HEK293 (cell line): ENCODE results near the gene GATA2.

Experiments
- CTCF ChIP-seq: fragments of 450-650 bp; formaldehyde crosslinking; IDR thresholded peaks from 2 replicates; pipeline ENCODE4 v1.5.1; 2016; ENCODE audit warnings: missing biosample characterization, missing genetic modification characterization
- HOXA7 ChIP-seq: sonication (generic); formaldehyde crosslinking; IDR thresholded peaks from 2 replicates; pipeline ENCODE4 v1.8.1; 2022; ENCODE audit warnings: missing genetic modification reagents, borderline replicate concordance
- TCF7L2 ChIP-seq: IDR thresholded peaks from 2 replicates; pipeline ENCODE4 v1.6.1; 2011; ENCODE audit warnings: low read depth, mild to moderate bottlenecking, inconsistent platforms, low read length, moderate library complexity, borderline replicate concordance
- YY2 ChIP-seq: fragments of 450-650 bp; formaldehyde crosslinking; IDR thresholded peaks from 2 replicates; pipeline ENCODE4 v1.5.1; 2016; ENCODE audit warnings: missing biosample characterization, missing genetic modification characterization
- ZFP41 ChIP-seq: fragments of 450-650 bp; formaldehyde crosslinking; IDR thresholded peaks from 2 replicates; pipeline ENCODE4 v1.5.1; 2016; ENCODE audit warnings: missing biosample characterization, missing genetic modification characterization, borderline replicate concordance
- ZNF561 ChIP-seq: fragments of 450-650 bp; IDR thresholded peaks from 2 replicates; pipeline ENCODE4 v1.5.1; 2018; ENCODE audit warnings: missing biosample characterization, missing genetic modification characterization, borderline replicate concordance
- ZNF670 ChIP-seq: fragments of 450-650 bp; formaldehyde crosslinking; IDR thresholded peaks from 2 replicates; pipeline ENCODE4 v1.5.1; 2016; ENCODE audit warnings: missing biosample characterization, missing genetic modification characterization, low read depth

- TF ChIP-seq HOXA7 (no peak), ZNF561 (tag by site-specific recombination) (no peak), CTCF (tag by site-specific recombination) (no peak), ZFP41 (tag by site-specific recombination) (no peak), YY2 (tag by site-specific recombination) (no peak), TCF7L2 (no peak), ZNF670 (tag by site-specific recombination) (no peak)
Observed at GRCh38 chr3:128532012-128532983, 39.3 kb upstream of the GATA2 start.
